Islet precursor cell (in vitro differentiated cells): Measurements from ENCODE around the gene ANKRD30A.
"Not testable (repeated sequence)": the region's sequence is repeated elsewhere in the genome, so short reads cannot be mapped to it uniquely, and the experiment has no call there.

Source experiments
- DNase-seq: peaks from one replicate; pipeline ENCODE4 v3.0.0-alpha.2; 2018

Gene ANKRD30A

DNA sequence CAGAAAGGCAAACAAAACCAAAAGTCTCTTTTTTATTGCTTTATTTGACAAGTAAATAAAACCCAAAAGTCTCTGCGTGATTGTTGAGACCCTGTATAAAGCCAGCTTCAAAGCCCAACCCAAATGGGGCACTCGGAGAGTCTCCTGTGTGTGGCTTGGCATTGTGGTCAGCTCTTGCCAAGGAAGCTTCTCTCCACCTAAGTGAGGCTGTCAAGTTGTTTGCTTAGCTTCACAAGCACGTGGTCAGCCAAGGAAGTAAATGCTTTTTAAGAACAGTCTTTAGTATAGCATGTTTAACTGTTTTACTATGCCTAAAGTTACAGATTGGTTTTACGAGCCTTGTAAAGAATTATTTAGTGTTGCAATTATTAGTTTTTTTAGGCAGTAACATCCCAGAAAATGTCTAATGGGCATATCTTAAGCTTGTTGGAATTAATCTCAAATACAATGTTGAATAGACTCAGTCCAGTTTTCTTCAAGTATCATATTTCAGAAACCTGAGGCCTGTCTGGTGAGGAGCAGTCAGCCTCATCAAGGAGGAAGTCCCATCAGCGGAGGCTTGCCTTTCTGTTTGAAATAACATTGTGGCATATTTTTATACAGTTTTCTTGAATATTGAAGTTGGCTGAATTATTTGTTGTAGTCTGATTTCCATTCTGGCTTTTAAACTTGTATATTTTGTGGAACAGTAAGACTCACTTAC lies 144.3 kb downstream of the ANKRD30A start:
- DNase-seq: no peak

DNA sequence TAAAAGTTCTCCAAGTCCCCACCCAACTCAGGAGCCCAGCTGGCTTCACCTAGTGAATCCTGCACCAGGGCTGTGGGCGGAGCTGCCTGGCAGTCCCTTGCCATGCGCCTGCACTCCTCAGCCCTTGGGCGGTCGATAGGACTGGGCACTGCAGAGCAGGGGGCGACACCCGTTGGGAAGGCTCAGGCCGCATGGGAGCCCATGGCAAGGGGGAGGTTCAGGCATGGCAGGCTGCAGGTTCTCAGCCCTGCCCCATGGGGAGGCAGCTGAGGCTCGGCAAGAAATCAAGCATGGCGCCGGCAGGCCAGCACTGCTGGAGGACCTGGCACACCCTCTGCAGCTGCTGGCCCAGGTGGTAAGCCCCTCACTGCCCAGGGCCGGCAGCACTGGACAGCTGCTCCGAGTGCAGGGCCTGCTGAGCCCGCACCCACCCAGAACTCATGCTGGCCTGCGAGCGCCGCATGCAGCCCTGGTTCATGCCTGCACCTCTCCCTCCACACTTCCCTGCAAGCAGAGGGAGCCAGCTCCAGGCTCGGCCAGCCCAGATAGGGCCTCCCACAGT lies 149.9 kb downstream of the ANKRD30A start:
- DNase-seq: no peak

- DNase-seq: no peak
These were observed 159.7 kb downstream of the ANKRD30A start for GRCh38 chr10:37285063-37285462.

DNA sequence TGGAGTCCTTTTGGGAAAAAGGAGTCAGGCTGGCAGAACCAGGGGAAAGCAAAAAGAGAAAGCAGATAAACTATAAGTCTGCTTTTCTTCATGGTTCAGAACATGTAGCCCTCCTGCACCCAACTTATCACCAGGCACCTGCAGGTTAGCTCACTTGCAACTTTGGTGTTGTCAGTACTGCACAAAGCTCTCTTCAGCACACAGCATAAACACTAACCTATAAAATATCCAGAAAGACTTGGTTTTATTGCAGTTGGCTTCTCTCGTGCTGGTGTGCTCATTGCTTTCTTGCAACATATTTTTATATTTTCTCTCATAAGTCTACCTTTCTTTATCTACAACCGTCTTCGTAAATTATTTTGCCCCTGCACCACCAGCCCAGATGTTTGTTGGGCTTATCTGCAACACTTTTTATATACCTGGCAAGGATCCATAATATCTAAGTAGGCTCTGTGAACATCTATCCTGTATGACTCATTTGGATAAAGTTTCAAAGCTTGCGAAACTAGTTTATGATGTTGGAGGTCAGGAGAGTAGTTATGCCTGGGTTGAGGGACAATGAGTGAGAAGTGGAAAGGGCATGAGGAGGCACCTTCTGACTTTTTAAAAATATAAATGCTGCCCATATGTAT lies 164.6 kb downstream of the ANKRD30A start:
- no peak for DNase-seq

DNA sequence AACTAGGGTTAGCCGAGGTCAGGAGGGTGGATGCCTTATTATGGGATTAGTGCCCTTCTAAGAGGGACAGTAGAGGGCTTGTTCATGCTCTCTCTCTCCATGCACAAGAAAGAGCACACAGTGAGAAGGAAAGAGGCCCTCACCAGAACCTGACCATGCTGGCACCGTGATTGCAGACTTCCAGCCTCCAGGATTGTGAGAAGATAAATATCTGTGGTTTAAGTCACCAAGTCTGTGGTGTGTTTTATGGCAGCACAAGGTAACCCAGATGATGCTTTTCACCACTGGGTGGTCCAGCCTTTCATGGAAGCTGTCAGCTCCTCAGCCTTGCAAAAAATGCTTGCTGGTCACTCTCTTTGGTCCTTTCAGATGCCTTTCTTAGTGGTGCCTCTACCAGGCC lies 175.9 kb downstream of the ANKRD30A start:
- DNase-seq: no peak

DNA sequence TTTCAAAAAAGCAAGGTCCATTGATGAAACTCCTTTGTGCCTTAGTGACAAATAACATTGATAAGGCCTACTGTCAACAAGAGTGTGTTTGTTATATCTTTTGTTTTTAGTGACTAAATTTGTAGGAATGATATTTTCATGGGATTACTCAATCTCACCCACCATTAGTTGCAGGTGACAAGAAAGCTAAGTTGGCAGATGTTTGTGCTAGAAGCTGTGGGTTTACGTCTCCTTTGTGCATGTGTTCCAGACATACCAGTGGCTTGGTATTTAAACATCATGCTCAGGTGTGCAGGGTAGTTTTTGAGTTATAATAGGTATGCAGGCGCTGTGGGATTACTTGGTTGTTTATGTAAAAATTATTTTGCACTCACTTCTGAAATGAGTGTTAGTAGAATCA lies 178.6 kb downstream of the ANKRD30A start:
- no peak for DNase-seq

DNA sequence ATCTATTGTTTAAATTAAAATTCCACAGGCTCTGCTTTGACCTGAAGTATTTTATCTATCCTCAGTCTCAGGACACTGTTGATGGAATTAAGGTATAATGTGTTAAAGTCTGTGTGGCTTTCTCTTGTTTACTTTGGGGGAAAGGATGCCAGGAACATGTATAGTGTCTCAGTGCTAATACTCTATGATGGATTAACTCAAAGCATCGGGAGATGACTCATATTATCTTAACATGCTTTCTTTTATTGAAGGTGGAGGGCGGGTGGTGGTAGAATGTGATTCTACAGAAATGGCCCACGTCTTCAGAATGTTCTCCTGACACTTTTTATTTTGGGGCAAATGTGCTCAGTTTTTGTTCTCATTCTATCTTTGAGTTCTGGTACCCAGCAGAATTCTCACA lies 189.0 kb downstream of the ANKRD30A start:
- no peak for DNase-seq

DNA sequence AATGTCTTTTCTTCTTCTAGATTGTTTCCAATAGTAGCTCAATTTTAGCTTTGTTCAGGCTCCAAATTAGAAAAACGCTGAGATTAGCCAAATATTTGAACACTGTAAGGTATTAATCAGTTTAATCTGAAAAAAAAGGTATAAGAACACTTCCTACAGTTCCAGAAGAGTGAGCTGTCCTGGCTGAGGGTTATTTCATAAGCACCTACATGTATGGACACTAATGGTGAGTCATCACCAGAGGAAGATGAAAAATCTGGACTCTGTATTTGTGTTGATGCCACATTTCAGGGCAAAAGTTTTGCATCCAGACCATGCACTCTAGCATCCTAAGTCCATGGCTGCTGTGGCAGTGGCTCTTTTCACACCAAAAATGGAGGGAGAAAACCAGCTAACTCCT lies 189.5 kb downstream of the ANKRD30A start:
- DNase-seq: no peak

DNA sequence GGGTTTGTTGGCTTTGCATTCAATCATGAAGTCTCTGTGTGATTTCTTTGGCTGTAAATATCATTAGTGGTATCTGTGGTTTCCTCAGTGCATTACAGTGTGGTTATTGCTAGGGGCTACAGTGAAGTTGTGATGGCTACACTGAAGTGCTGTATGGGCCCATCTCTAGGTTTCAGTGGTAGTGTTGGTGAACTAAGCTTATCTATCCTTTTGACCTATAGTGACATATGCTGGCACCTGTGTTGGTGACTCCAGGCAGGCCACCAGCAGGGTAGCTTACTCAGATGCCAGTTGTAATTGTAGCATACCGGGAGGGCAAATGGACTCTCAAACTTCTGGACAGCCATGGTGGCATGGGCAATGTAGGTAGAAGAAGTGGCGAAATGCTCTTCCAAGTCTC lies 219.0 kb downstream of the ANKRD30A start:
- DNase-seq: no peak

DNA sequence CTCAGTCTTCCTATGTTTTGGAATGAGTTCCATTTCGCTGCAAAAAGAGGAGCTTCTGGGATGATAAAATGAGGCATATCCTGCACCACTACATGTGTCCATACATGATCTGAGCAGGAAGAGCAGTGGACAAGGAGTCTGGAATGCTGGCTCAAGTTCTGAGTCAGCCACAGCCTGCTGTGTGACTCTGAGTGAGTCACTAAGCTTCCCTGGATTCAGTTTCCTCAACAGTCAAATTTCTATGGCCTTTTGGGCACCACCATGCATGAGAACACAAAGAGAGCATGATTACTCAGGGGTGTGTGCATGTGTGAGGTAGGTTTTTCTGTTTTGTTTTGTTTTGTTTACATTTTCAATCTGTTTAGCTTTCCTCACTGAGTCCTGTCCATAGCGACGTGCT lies 254.6 kb downstream of the ANKRD30A start:
- no peak for DNase-seq

GRCh38 chr10:37381271-37381670 lies 255.9 kb downstream of the ANKRD30A start:
- DNase-seq: no peak

GRCh38 chr10:37384923-37385322 lies 259.5 kb downstream of the ANKRD30A start:
- no peak for DNase-seq

GRCh38 chr10:37390926-37391325 lies 265.5 kb downstream of the ANKRD30A start:
- DNase-seq: no peak

- DNase-seq: not testable (repeated sequence)
These were observed 275.4 kb downstream of the ANKRD30A start for GRCh38 chr10:37400774-37401173.

DNA sequence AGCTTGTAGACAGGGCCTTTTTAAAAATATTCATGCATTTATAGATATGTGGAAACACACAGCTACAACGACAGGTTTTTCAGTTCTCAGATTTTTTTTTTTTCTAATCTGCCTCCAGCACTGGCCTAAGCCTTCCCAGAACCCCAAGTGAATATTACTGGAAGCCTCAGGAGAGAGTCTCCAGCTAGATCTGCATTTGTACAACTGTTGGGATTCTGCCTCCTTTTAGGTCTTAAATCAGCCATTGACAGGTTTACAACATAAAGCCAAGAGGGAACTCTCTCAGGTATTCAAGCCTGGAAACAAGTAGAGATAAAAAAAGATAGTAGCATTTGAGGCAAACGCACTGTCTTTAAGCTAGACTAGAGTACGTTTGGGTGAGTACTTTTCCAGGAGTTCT lies 275.8 kb downstream of the ANKRD30A start:
- DNase-seq: no peak

DNA sequence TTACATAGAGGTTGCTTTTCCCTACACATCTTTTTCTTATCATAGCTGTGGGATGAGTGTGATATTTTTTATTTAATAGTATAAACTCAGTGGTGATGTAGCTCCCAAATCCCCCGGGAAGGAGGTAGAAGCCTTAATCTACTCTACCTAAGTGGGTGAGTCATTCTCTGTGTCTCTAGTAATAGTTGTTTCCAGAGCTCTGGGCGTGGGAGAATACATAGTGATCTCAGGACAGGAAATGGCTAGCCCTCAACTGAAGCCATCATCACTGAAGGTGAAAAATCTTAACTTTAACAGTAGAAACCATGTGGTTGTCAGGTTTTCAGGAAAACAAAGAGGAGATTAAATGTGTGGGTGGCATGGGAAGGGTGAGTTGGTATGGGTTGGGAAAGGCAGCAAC lies 278.4 kb downstream of the ANKRD30A start:
- no peak for DNase-seq
